ENCODE data around the gene NEK1. TPM values are rescaled to one million over a fixed set of nuclear protein-coding genes. Genes with fewer than 3 reads are reported as not detected.
A peak's percentile ranks its signal among the peaks of the same experiment; 100 is the strongest.

NEK1 gene
- total and polyA plus RNA-seq, 7 donors, result 3.9 to 19.1 (median 16.1) TPM

DNA sequence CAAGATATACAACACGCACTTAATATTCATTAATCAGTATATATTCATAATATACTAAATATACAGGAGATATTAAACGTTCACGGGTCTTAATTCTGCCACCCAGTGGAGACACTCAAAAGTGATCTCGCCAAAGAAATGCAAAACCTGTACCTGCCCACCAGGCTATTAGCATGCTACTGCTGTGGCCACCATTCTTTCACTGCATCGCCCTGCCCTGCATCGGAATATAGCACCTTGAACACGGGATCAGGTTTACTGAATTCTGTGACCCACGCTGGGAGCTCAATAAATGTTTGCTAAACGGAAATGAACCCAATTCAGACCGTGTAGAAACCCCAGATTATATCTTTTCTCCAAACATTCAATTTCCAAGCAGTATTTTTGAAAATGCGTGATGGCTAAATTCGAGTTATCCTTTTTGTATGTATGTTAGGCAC, 7.2 kb upstream of the NEK1 start:
- 1 to 3% methylated on average over 12 of the region's 12 CpGs for WGBS, 2 donors
- intact Hi-C loops (cut with DNase I), result loop anchor here (10.0 kb wide), 1 partner anchor 175 kb away; no protein-coding TSS in a partner anchor
- Histone ChIP-seq H3K4me1 (peaks cover 0 to 32% (median 17%) of the 10 kb centered on the region in 4 donors), H3K27ac (peak overlapping the region; percentile 95 to 97 (median 95)), H3K4me3 (peak overlapping the region; percentile 69 to 81 (median 76)), H3K27me3 (no peaks in the 10 kb centered on the region), H3K9me3 (no peaks in the 10 kb centered on the region), H3K36me3 (no peaks in the 10 kb centered on the region)
- TF ChIP-seq POLR2A (IDR thresholded peaks at IDR 0.05), result no peak
- TF ChIP-seq, protein P1, sequence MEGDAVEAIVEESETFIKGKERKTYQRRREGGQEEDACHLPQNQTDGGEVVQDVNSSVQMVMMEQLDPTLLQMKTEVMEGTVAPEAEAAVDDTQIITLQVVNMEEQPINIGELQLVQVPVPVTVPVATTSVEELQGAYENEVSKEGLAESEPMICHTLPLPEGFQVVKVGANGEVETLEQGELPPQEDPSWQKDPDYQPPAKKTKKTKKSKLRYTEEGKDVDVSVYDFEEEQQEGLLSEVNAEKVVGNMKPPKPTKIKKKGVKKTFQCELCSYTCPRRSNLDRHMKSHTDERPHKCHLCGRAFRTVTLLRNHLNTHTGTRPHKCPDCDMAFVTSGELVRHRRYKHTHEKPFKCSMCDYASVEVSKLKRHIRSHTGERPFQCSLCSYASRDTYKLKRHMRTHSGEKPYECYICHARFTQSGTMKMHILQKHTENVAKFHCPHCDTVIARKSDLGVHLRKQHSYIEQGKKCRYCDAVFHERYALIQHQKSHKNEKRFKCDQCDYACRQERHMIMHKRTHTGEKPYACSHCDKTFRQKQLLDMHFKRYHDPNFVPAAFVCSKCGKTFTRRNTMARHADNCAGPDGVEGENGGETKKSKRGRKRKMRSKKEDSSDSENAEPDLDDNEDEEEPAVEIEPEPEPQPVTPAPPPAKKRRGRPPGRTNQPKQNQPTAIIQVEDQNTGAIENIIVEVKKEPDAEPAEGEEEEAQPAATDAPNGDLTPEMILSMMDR (IDR thresholded peaks at IDR 0.05), result peak; percentile 39 to 76 (median 64)
- DNase-seq, result no peak

DNA sequence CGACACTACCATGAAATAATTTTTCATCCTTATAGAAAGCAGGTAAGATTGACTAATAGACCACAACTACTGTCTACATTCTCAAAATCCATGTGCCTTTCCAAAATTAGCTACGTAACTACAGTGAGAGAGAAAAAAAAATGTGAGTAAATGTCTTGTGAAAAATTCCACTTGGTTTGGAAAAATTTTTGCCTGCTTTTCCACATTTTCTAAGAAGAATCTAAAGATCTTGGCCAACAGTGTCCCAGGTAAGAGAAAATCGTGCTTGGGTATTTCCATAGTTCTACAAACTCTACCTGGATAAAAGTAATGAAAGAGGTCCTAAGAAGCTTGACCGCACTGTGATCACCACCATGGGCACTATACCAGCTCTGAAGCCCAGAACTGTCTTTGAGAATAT, 6.6 kb upstream of the NEK1 start:
- H3K4me3 ChIP-seq, result peak overlapping the region in 2 of 4 donors; percentile 74 to 81
- no peaks in the 10 kb centered on the region for H3K27me3 ChIP-seq
- H3K9me3 ChIP-seq, result no peaks in the 10 kb centered on the region
- DNase-seq, result no peak
- peak overlapping the region; percentile 95 to 97 (median 95) for H3K27ac ChIP-seq
- no peak for TF ChIP-seq POLR2A (IDR thresholded peaks at IDR 0.05)
- TF ChIP-seq EP300 (IDR thresholded peaks at IDR 0.05), result no peak
- no peak for TF ChIP-seq POLR2AphosphoS5 (IDR thresholded peaks at IDR 0.05)
- TF ChIP-seq, protein P1 (IDR thresholded peaks at IDR 0.05), result no peak
- peaks cover 0 to 32% (median 17%) of the 10 kb centered on the region in 4 donors for H3K4me1 ChIP-seq
- WGBS, 2 donors, result 91 to 92% methylated on average over 4 of the region's 4 CpGs
- no peaks in the 10 kb centered on the region for H3K36me3 ChIP-seq
- intact Hi-C loops (cut with DNase I), result loop anchor here (10.0 kb wide), 1 partner anchor 176 kb away; no protein-coding TSS in a partner anchor

GRCh38 chr4:169618286-169618685, 5.9 kb upstream of the NEK1 start:
- peaks cover 0 to 37% (median 19%) of the 10 kb centered on the region in 4 donors for H3K4me1 ChIP-seq
- intact Hi-C loops (cut with DNase I), result loop anchor here (10.0 kb wide), 1 partner anchor 177 kb away; no protein-coding TSS in a partner anchor
- no peak for TF ChIP-seq POLR2A (IDR thresholded peaks at IDR 0.05)
- no peak overlapping the region for H3K4me3 ChIP-seq
- H3K27ac ChIP-seq, result no peak overlapping the region
- no peaks in the 10 kb centered on the region for H3K36me3 ChIP-seq
- 21 to 24% methylated on average over 3 of the region's 3 CpGs for WGBS, 2 donors
- no peak for DNase-seq
- no peaks in the 10 kb centered on the region for H3K9me3 ChIP-seq
- no peaks in the 10 kb centered on the region for H3K27me3 ChIP-seq

- Histone ChIP-seq H3K9me3 (no peaks in the 10 kb centered on the region), H3K27ac (no peak overlapping the region), H3K36me3 (no peaks in the 10 kb centered on the region), H3K27me3 (no peaks in the 10 kb centered on the region), H3K4me1 (peaks cover 0 to 28% (median 18%) of the 10 kb centered on the region in 4 donors), H3K4me3 (no peak overlapping the region)
- WGBS, 2 donors, result 73 to 75% methylated on average over 2 of the region's 2 CpGs
- TF ChIP-seq EP300 (IDR thresholded peaks at IDR 0.05), result no peak
- TF ChIP-seq POLR2AphosphoS5 (IDR thresholded peaks at IDR 0.05), result no peak
- no peak for TF ChIP-seq POLR2A (IDR thresholded peaks at IDR 0.05)
- TF ChIP-seq, protein P1 (IDR thresholded peaks at IDR 0.05), result no peak
- no peak for DNase-seq
- intact Hi-C loops (cut with DNase I), result loop anchor here (10.0 kb wide), 1 partner anchor 177 kb away; no protein-coding TSS in a partner anchor
These were observed 4.9 kb upstream of the NEK1 start for GRCh38 chr4:169617306-169617705.

DNA sequence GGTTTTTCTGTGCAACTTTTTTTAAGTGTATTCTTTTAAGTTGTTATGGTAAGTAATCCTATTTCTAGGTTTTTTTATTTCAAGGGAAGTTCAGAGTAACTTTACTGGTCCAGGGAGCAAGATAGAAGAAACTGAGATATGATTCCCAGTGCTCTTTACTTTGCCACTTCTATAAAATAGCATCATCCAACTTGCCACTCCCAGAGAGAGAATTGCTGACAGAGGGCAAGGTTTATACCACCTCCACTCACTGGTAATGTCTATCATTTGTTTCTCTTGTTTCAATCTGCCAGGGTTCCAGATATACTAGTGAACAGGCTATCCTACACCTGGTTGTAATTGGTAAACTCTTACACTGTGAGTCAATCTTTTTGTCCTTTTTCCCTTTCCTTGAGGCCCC, 4.5 kb upstream of the NEK1 start:
- peaks cover 0 to 24% (median 13%) of the 10 kb centered on the region in 4 donors for H3K4me1 ChIP-seq
- no peak overlapping the region for H3K4me3 ChIP-seq
- H3K27me3 ChIP-seq, result no peaks in the 10 kb centered on the region
- intact Hi-C loops (cut with DNase I), result loop anchor here (10.0 kb wide), 1 partner anchor 178 kb away; no protein-coding TSS in a partner anchor
- H3K27ac ChIP-seq, result no peak overlapping the region
- no peak for DNase-seq
- no peaks in the 10 kb centered on the region for H3K36me3 ChIP-seq
- TF ChIP-seq POLR2A (IDR thresholded peaks at IDR 0.05), result no peak
- TF ChIP-seq POLR2AphosphoS5 (IDR thresholded peaks at IDR 0.05), result no peak
- TF ChIP-seq, protein P1 (IDR thresholded peaks at IDR 0.05), result no peak
- no peak for TF ChIP-seq EP300 (IDR thresholded peaks at IDR 0.05)
- no peaks in the 10 kb centered on the region for H3K9me3 ChIP-seq
